Measurements from ENCODE around the gene LRRIQ4. TPM values are rescaled to one million over a fixed set of nuclear protein-coding genes. Genes with fewer than 3 reads are reported as not detected.

The LRRIQ4 gene
- total RNA-seq, 4 donors from 2014 or later, result not detected

GRCh38 chr3:169771497-169772304 is 41.0 kb upstream of the LRRIQ4 start:
- WGBS, 2 donors, result 1% methylated on average over 27 of the region's 27 CpGs
- H3K27me3 ChIP-seq, result no peaks in the 10 kb centered on the region
- H3K27ac ChIP-seq, result peak overlapping the region; percentile 90 to 97 (median 96)
- TF ChIP-seq EP300 (IDR thresholded peaks at IDR 0.05) (peak in 1 of 2 donors; percentile 23), POLR2A (IDR thresholded peaks at IDR 0.05) (no peak)
- H3K9me3 ChIP-seq, result no peaks in the 10 kb centered on the region
- peaks cover 0 to 18% (median 0%) of the 10 kb centered on the region in 3 donors for H3K36me3 ChIP-seq
- peak; percentile 31 to 90 for DNase-seq (ENCODE audit: low spot score in 2 of 2)
- peak overlapping the region; percentile 70 to 88 (median 79) for H3K4me3 ChIP-seq
- H3K4me1 ChIP-seq, result peaks cover 3 to 28% (median 20%) of the 10 kb centered on the region in 4 donors

GRCh38 chr3:169772305-169772896 is 40.3 kb upstream of the LRRIQ4 start:
- peaks cover 3 to 28% (median 20%) of the 10 kb centered on the region in 4 donors for H3K4me1 ChIP-seq
- H3K9me3 ChIP-seq, result no peaks in the 10 kb centered on the region
- peak overlapping the region; percentile 70 to 88 (median 79) for H3K4me3 ChIP-seq
- no peak for TF ChIP-seq POLR2A (IDR thresholded peaks at IDR 0.05)
- no peak for TF ChIP-seq CTCF (IDR thresholded peaks at IDR 0.05)
- TF ChIP-seq EP300 (IDR thresholded peaks at IDR 0.05), result no peak
- no peaks in the 10 kb centered on the region for H3K27me3 ChIP-seq
- WGBS, 2 donors, result 1 to 2% methylated on average over 15 of the region's 15 CpGs
- H3K27ac ChIP-seq, result peak overlapping the region; percentile 90 to 97 (median 96)
- DNase-seq (ENCODE audit: low spot score in 2 of 2), result no peak
- H3K36me3 ChIP-seq, result peaks cover 0 to 25% (median 0%) of the 10 kb centered on the region in 3 donors

GRCh38 chr3:169772897-169773816 is 39.5 kb upstream of the LRRIQ4 start, which contains the start of gene MYNN:
TSS of gene MYNN (plus strand) at chr3:169773396. CDS start at chr3:169774296, 900 bp downstream.
- WGBS, 2 donors, result 0 to 1% methylated on average over 50 to 56 of the region's 61 CpGs
- no peaks in the 10 kb centered on the region for H3K9me3 ChIP-seq

GRCh38 chr3:169774186-169774585 is 38.5 kb upstream of the LRRIQ4 start:
- TF ChIP-seq EP300 (IDR thresholded peaks at IDR 0.05) (no peak), POLR2A (IDR thresholded peaks at IDR 0.05) (no peak), CTCF (IDR thresholded peaks at IDR 0.05) (no peak)
- H3K27ac ChIP-seq, result peak overlapping the region in 1 of 4 donors; percentile 96

More at GRCh38 chr3:169772897-169773816, 39.5 kb upstream of the LRRIQ4 start, which contains the start of gene MYNN:
- peak within 1 kb of the TSS; percentile 90 to 97 (median 96) for H3K27ac ChIP-seq
- no peaks in the 10 kb centered on the region for H3K27me3 ChIP-seq
- TF ChIP-seq EP300 (IDR thresholded peaks at IDR 0.05), result peak; percentile 59 to 100
- TF ChIP-seq POLR2A (IDR thresholded peaks at IDR 0.05), result peak; percentile 99 to 100
- TF ChIP-seq CTCF (IDR thresholded peaks at IDR 0.05), result peak in 1 of 5 experiments; percentile 42
- peaks cover 0 to 33% (median 0%) of the 10 kb centered on the region in 3 donors for H3K36me3 ChIP-seq
- peak within 1 kb of the TSS; percentile 70 to 88 (median 79) for H3K4me3 ChIP-seq
- H3K4me1 ChIP-seq, result peaks cover 3 to 32% (median 20%) of the 10 kb centered on the region in 4 donors
- DNase-seq (ENCODE audit: low spot score in 2 of 2), result peak; percentile 88 to 92

GRCh38 chr3:169777822-169778221 is 34.8 kb upstream of the LRRIQ4 start:
- no peak overlapping the region for H3K27ac ChIP-seq
- H3K4me3 ChIP-seq, result no peak overlapping the region
- H3K36me3 ChIP-seq, result peaks cover 0 to 80% (median 9%) of the 10 kb centered on the region in 3 donors
- DNase-seq (ENCODE audit: low spot score in 2 of 2), result no peak
- 82 to 83% methylated on average over 4 of the region's 4 CpGs for WGBS, 2 donors
- H3K9me3 ChIP-seq, result no peaks in the 10 kb centered on the region
- peaks cover 3 to 40% (median 20%) of the 10 kb centered on the region in 4 donors for H3K4me1 ChIP-seq
- TF ChIP-seq EP300 (IDR thresholded peaks at IDR 0.05), result no peak
- H3K27me3 ChIP-seq, result no peaks in the 10 kb centered on the region

More at GRCh38 chr3:169774186-169774585, 38.5 kb upstream of the LRRIQ4 start:
- H3K27me3 ChIP-seq, result no peaks in the 10 kb centered on the region
- WGBS, 2 donors, result 53 to 64% methylated on average over 5 of the region's 5 CpGs
- DNase-seq (ENCODE audit: low spot score in 2 of 2), result no peak
- H3K36me3 ChIP-seq, result peaks cover 0 to 43% (median 0%) of the 10 kb centered on the region in 3 donors
- peaks cover 3 to 32% (median 20%) of the 10 kb centered on the region in 4 donors for H3K4me1 ChIP-seq
- no peaks in the 10 kb centered on the region for H3K9me3 ChIP-seq
- H3K4me3 ChIP-seq, result peak overlapping the region in 3 of 4 donors; percentile 75 to 88 (median 83)

Data from tibial nerve (tissue), 4 donors.